Spleen (tissue), 7 donors: ENCODE measurements around the gene CACNB1.

Experiments used
- POLR2A ChIP-seq, 3 donors: fragments of 450-650 bp; IDR thresholded peaks; one replicate each; pipeline ENCODE4 v1.5.1; 2017; ENCODE audit warnings: antibody characterized with exemption in 3 of 3, mild to moderate bottlenecking in 1 of 3
- POLR2AphosphoS5 ChIP-seq, 3 donors: sonication (generic); formaldehyde crosslinking; IDR thresholded peaks; one replicate each; pipeline ENCODE4 v1.5.1; 2017; ENCODE audit warnings: antibody characterized with exemption in 3 of 3
- TF ChIP-seq, protein P1 (sequence below), 11 experiments: fragments of 200-600 bp in 7 of 11; fragments of 450-650 bp in 4 of 11; sonication (generic) in 4 of 11; IDR thresholded peaks in 8 of 11; conservative IDR thresholded peaks in 3 of 11; 1 replicate in 7 of 11; 2 replicates in 4 of 11; pipeline versions ENCODE4 v1.4.0 to v1.8.0; 2016 to 2021; ENCODE audit warnings: antibody characterized with exemption in 11 of 11, inconsistent platforms in 4 of 11, mild to moderate bottlenecking in 1 of 11
- donor health status: DM: no; HTN: no; CAD: no; lungs with moderate emphysema.
- donor health status: DM: no; HTN: no; CAD: no.
- donor health status: DM: no; HTN: no; CAD: no.

DNA sequence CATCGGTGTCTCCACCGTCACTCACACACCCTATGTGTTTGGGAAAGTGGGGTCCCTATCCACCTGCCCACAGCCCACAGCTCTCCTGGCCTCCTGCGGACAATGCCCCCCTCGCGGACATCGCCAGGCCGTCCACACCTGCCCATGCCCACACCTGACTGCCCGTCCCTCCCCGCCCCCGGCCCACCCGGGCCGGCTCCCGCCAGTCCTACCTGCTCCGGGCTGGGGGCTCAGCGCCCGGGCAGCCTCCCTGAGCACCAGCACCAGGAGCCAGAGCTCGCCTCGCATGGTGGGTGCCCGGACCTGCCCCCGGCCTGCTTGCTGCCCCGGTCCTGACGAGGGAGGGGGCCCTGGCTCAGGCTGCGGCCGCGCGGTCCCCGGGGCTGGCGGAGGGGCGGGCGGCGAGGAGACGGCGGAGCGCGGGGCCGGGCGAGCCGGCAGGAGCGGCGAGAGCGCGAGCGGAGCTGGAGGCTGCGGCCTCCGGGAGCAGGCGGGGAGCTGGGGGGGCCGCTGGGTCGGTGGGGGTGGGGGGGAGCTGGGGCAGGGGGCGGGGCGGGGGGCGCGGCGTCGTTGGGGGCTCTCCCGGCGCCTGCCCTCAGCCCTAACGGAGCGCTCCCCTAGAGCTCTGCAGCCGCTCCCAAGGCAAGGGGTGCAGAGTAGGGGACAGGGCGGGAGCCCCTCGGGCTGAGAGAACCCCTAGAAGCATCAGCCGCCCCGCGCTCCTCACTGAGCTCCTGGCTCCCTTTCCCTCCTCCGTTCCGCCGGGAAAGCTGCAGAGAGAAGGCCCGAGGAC, 46.1 kb downstream of the CACNB1 start, which contains the start of gene PLXDC1:
- TF ChIP-seq, protein P1, sequence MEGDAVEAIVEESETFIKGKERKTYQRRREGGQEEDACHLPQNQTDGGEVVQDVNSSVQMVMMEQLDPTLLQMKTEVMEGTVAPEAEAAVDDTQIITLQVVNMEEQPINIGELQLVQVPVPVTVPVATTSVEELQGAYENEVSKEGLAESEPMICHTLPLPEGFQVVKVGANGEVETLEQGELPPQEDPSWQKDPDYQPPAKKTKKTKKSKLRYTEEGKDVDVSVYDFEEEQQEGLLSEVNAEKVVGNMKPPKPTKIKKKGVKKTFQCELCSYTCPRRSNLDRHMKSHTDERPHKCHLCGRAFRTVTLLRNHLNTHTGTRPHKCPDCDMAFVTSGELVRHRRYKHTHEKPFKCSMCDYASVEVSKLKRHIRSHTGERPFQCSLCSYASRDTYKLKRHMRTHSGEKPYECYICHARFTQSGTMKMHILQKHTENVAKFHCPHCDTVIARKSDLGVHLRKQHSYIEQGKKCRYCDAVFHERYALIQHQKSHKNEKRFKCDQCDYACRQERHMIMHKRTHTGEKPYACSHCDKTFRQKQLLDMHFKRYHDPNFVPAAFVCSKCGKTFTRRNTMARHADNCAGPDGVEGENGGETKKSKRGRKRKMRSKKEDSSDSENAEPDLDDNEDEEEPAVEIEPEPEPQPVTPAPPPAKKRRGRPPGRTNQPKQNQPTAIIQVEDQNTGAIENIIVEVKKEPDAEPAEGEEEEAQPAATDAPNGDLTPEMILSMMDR (IDR thresholded peaks at IDR 0.05 in 8 of 11, conservative IDR thresholded peaks at IDR 0.05 in 3 of 11), result no peak
- no peak for TF ChIP-seq POLR2AphosphoS5 (IDR thresholded peaks at IDR 0.05)
- TF ChIP-seq POLR2A (IDR thresholded peaks at IDR 0.05), result no peak
